Gastrocnemius medialis (tissue), 4 donors: ENCODE measurements around the gene CCM2L. TPM values are rescaled to one million over a fixed set of nuclear protein-coding genes. Genes with fewer than 3 reads are reported as not detected.
A peak's percentile ranks its signal among the peaks of the same experiment; 100 is the strongest.

Experiments used
- ATAC-seq, 2 donors: fragments of 150-250 bp; one replicate each; pipeline ENCODE4 v1.9.1; 2016
- DNase-seq, 2 donors: peaks; one replicate each; pipeline ENCODE4 v3.0.0-alpha.2; 2019
- H3K27ac ChIP-seq, 4 donors: fragments of 200-600 bp; sonication (generic); 1 replicate in 1 of 4; 2 replicates in 3 of 4; pipeline ENCODE4 v1.5.1; 2016 to 2018; ENCODE audit warnings: mild to moderate bottlenecking in 2 of 4, moderate library complexity in 1 of 4
- H3K27me3 ChIP-seq, 3 donors: fragments of 200-600 bp; sonication (generic) in 2 of 3; 1 replicate in 1 of 3; 2 replicates in 2 of 3; pipeline versions ENCODE4 v1.5.1 to v1.6.0; 2016 to 2019; ENCODE audit warnings: mild to moderate bottlenecking in 1 of 3, moderate library complexity in 1 of 3
- H3K36me3 ChIP-seq, 2 donors: fragments of 200-600 bp; sonication (generic) in 1 of 2; one replicate each; pipeline ENCODE4 v1.5.1; 2017 to 2018
- H3K4me1 ChIP-seq, 2 donors: fragments of 200-600 bp; sonication (generic) in 1 of 2; one replicate each; pipeline ENCODE4 v1.5.1; 2016 to 2017; ENCODE audit warnings: mild to moderate bottlenecking in 2 of 2
- H3K4me3 ChIP-seq, 4 donors: fragments of 200-600 bp; sonication (generic) in 3 of 4; 1 replicate in 1 of 4; 2 replicates in 3 of 4; pipeline ENCODE4 v1.5.1; 2016 to 2019; ENCODE audit warnings: mild to moderate bottlenecking in 2 of 4
- H3K9me3 ChIP-seq, 3 donors: fragments of 200-600 bp; sonication (generic) in 2 of 3; 1 replicate in 1 of 3; 2 replicates in 2 of 3; pipeline ENCODE4 v1.5.1; 2016 to 2019
- POLR2A ChIP-seq, 2 donors: fragments of 450-650 bp; IDR thresholded peaks; one replicate each; pipeline ENCODE4 v1.6.1; 2017; ENCODE audit warnings: antibody characterized with exemption in 2 of 2, mild to moderate bottlenecking in 2 of 2, moderate library complexity in 2 of 2
- in situ Hi-C, 4 donors: fragments of 200-750 bp; cut with MboI; loops; one replicate each; pipeline versions ENCODE4 v1.15.0 to v1.8.0; 2017; ENCODE audit warnings: low sequenced_read_pairs in 4 of 4
- intact Hi-C: fragments of 100-400 bp; cut with DNase I; formaldehyde crosslinking; loops from one replicate; pipeline ENCODE4 v1.15.1; 2023; ENCODE audit warnings: low total_unique reads
- total RNA-seq, 4 donors: library from RNA; depleted of rRNA; stranded (reverse); fragments of >200 nt; gene quantifications; one replicate each; pipeline versions ENCODE4 v1.1.0 to v1.2.3, GENCODE V29; 2016
- TF ChIP-seq, protein P1 (sequence below), 5 experiments: fragments of 450-650 bp in 3 of 5; fragments of 200-600 bp in 2 of 5; sonication (generic) in 2 of 5; IDR thresholded peaks in 4 of 5; conservative IDR thresholded peaks in 1 of 5; 1 replicate in 4 of 5; 2 replicates in 1 of 5; pipeline ENCODE4 v1.5.1; 2016 to 2019; ENCODE audit warnings: antibody characterized with exemption in 5 of 5, mild to moderate bottlenecking in 3 of 5, moderate library complexity in 3 of 5

The CCM2L gene
- total RNA-seq, 4 donors from 2014 or later, result 2.2 to 5.8 (median 3.2) TPM

DNA sequence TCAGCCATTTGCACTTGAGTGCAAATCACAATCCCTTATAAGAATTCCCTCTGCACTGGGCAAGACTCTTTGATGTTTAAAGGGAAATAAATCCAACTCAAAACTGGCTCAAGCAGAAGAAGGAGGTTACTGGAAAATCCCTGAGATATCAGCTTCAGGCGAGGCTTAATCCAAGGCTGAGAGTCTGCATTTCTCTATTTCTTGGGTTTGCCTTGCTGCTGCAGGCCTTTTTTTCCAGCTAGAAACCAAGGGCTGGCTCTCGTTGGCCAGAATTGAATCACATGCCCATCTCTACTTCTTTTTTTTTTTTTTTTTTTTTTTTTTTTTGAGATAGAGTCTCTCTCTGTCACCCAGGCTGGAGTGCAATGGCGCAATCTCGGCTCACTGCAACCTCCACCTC, 53.5 kb downstream of the CCM2L start:
- ATAC-seq (no peak), DNase-seq (no peak)
- Histone ChIP-seq H3K4me1 (peaks cover 0 to 6% of the 10 kb centered on the region in 2 donors), H3K27me3 (peaks cover 0 to 6% (median under 1%) of the 10 kb centered on the region in 3 donors), H3K36me3 (no peaks in the 10 kb centered on the region), H3K9me3 (no peaks in the 10 kb centered on the region), H3K4me3 (no peak overlapping the region), H3K27ac (no peak overlapping the region)
- intact Hi-C loops, result no loop called here
- in situ Hi-C loops, result no loop called here
- TF ChIP-seq, protein P1, sequence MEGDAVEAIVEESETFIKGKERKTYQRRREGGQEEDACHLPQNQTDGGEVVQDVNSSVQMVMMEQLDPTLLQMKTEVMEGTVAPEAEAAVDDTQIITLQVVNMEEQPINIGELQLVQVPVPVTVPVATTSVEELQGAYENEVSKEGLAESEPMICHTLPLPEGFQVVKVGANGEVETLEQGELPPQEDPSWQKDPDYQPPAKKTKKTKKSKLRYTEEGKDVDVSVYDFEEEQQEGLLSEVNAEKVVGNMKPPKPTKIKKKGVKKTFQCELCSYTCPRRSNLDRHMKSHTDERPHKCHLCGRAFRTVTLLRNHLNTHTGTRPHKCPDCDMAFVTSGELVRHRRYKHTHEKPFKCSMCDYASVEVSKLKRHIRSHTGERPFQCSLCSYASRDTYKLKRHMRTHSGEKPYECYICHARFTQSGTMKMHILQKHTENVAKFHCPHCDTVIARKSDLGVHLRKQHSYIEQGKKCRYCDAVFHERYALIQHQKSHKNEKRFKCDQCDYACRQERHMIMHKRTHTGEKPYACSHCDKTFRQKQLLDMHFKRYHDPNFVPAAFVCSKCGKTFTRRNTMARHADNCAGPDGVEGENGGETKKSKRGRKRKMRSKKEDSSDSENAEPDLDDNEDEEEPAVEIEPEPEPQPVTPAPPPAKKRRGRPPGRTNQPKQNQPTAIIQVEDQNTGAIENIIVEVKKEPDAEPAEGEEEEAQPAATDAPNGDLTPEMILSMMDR (IDR thresholded peaks at IDR 0.05 in 4 of 5, conservative IDR thresholded peaks at IDR 0.05 in 1 of 5), result no peak
- no peak for TF ChIP-seq POLR2A (IDR thresholded peaks at IDR 0.05)

DNA sequence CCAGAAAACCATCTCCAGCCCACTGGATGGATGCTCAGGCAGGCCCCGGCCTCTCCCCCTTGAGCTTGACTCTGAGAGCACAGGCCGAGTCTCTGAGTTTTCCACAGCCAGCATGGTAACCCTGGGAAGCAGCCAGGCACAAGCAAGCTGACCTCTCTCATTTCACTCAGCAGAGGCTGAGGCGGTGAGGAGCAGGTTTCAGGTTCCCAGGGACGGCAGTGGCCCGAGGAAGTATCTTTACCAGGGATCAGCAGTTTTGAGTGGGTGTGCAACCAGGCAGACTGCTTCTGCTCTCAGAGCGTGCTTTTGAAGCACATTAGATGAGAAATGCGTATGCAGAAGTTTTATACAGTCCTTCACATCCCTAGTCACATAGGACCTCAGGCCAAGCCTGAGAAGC, 54.4 kb downstream of the CCM2L start:
- TF ChIP-seq, protein P1 (IDR thresholded peaks at IDR 0.05 in 4 of 5, conservative IDR thresholded peaks at IDR 0.05 in 1 of 5), result no peak
- no peak for TF ChIP-seq POLR2A (IDR thresholded peaks at IDR 0.05)
- in situ Hi-C loops, result no loop called here
- peak in 1 of 2 donors; percentile 30 for DNase-seq
- H3K27ac ChIP-seq, result no peak overlapping the region
- H3K9me3 ChIP-seq, result no peaks in the 10 kb centered on the region
- no peak overlapping the region for H3K4me3 ChIP-seq
- intact Hi-C loops, result no loop called here
- peaks cover 0 to 6% of the 10 kb centered on the region in 2 donors for H3K4me1 ChIP-seq
- H3K27me3 ChIP-seq, result peaks cover 0 to 3% (median 0%) of the 10 kb centered on the region in 3 donors
- H3K36me3 ChIP-seq, result no peaks in the 10 kb centered on the region
- peak; percentile 64 for ATAC-seq

DNA sequence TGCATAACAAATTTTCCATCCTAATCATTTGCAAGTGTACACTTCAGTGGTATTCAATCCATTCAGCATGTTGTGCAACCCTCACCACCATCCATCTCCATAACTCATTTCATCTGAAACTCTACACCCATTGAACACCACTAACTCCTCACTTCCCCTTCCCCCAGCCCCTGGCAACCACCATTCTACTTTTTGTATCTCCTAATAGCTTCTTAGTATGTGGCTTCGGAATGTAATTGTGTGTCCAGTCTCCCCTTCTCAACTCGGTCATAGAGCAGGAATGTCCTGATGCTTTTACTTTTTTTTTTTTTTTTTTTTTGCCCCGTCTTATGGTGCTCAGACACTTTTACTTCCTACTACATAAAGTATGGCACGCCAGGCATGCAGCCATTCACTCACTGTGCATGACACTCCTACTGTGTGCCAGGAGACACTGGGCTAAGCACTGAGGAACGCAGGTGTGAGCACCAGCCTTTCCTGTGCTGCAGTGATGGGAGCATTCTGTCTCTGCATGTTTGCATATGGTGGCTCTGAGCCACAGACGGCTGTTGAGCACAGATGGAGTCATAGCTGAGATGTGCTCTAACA, 57.1 kb downstream of the CCM2L start:
- no peaks in the 10 kb centered on the region for H3K9me3 ChIP-seq
- intact Hi-C loops, result no loop called here
- TF ChIP-seq, protein P1 (IDR thresholded peaks at IDR 0.05 in 4 of 5, conservative IDR thresholded peaks at IDR 0.05 in 1 of 5), result no peak
- TF ChIP-seq POLR2A (IDR thresholded peaks at IDR 0.05), result no peak
- DNase-seq, result no peak
- no peaks in the 10 kb centered on the region for H3K36me3 ChIP-seq
- no peak overlapping the region for H3K27ac ChIP-seq
- no peak overlapping the region for H3K4me3 ChIP-seq
- H3K27me3 ChIP-seq, result no peaks in the 10 kb centered on the region
- in situ Hi-C loops, result no loop called here
- H3K4me1 ChIP-seq, result peaks cover 0 to 6% of the 10 kb centered on the region in 2 donors
- ATAC-seq, result peak in 1 of 2 donors; percentile 66

DNA sequence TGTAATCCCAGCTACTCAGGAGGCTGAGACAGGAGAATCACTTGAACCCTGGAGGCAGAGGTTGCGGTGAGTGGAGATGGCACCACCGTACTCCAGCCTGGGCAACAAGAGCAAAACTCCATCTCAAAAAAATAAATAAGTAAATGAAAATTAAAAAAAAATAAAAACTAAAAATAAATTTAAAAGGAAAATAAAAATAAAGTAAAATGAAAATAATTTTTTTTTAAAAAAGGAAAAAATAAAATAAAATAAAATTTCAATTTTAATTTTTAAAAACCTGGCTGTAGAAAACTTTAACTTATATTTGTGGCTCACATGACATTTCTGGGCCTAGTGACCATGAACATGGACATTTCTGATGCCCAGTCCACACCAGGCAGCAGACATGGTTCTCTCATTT, 57.9 kb downstream of the CCM2L start:
- DNase-seq (no peak), ATAC-seq (no peak)
- Histone ChIP-seq H3K4me1 (peaks cover 0 to 6% of the 10 kb centered on the region in 2 donors), H3K27ac (no peak overlapping the region), H3K27me3 (no peaks in the 10 kb centered on the region), H3K36me3 (no peaks in the 10 kb centered on the region), H3K4me3 (no peak overlapping the region), H3K9me3 (no peaks in the 10 kb centered on the region)
- no peak for TF ChIP-seq POLR2A (IDR thresholded peaks at IDR 0.05)
- TF ChIP-seq, protein P1 (IDR thresholded peaks at IDR 0.05 in 4 of 5, conservative IDR thresholded peaks at IDR 0.05 in 1 of 5), result no peak
- in situ Hi-C loops (no loop called here), intact Hi-C loops (no loop called here)

DNA sequence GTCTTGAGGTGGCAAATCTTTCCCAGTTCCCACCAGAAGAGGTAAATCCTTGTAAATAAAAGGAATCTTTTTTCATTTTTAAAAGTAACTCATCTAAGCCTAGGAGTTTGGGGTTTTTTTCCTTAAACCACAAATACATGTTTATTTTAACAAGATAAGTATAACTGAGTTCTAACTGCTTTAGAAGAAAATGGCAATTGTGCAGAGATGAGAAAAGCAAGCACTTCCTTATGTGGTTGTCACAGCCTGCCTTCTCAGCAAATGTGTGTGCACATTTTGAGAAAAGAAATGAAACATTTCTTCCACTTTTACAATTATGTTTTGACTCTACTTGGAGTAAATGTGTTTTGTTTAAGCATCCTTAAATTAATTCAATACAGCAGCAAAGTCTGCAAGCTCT, 59.5 kb downstream of the CCM2L start:
- Histone ChIP-seq H3K36me3 (no peaks in the 10 kb centered on the region), H3K4me1 (peaks cover 0 to 4% of the 10 kb centered on the region in 2 donors), H3K9me3 (no peaks in the 10 kb centered on the region), H3K27ac (no peak overlapping the region), H3K27me3 (peaks cover 0 to 1% (median 0%) of the 10 kb centered on the region in 3 donors), H3K4me3 (no peak overlapping the region)
- in situ Hi-C loops (no loop called here), intact Hi-C loops (no loop called here)
- no peak for DNase-seq
- TF ChIP-seq, protein P1 (IDR thresholded peaks at IDR 0.05 in 4 of 5, conservative IDR thresholded peaks at IDR 0.05 in 1 of 5), result no peak
- no peak for TF ChIP-seq POLR2A (IDR thresholded peaks at IDR 0.05)
- ATAC-seq, result no peak
